ENCODE data around the gene PRSS2.

The PRSS2 gene
- long read RNA-seq: 0 reads

DNA sequence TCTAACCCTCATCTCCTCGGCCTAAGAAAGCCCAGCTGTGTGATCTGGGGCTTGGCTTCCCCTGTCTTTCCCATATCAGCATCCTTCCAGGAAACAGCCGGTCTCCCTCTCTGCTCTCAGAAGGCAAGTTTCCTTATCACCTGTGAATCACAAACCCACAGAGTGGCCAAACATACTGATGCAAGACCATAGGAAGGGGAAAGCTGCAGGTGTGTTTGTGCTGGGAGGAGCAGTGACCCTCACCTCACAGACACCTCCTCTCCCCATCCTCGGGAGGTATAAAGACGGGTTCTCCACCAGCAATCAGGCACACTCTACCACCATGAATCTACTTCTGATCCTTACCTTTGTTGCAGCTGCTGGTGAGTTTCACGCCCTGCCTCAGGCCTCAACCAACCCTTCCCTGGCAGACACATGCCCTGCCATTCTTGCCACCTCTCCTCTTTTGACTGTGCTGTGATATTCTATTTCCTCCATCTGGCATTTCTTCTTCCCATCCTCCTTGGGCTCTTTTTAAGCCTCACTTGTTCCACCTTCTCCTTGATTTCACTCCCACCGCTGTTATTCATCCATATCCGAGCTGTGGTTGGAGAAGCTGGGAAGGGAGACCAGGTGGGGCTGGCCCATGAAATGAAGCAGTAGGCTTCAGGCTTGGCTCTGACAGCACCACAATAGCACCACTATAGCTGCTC, at the start of gene PRSS2:
Gene PRSS2, plus strand, starts transcription at position 310 of the 692 bp plus-strand sequence. Its CDS starts 13 bp downstream, at position 323.
- H3K4me3 ChIP-seq (replicated peaks; ENCODE audit: insufficient read depth, low read length): no peak within 1 kb of the TSS
- no peak within 1 kb of the TSS for H3K27ac ChIP-seq (replicated peaks)
- no peak for TF ChIP-seq GABPA (IDR thresholded peaks at IDR 0.05; ENCODE audit: low read depth)
- TF ChIP-seq POLR2AphosphoS5 (IDR thresholded peaks at IDR 0.05; ENCODE audit: low read depth): no peak
- TF ChIP-seq, protein P1, sequence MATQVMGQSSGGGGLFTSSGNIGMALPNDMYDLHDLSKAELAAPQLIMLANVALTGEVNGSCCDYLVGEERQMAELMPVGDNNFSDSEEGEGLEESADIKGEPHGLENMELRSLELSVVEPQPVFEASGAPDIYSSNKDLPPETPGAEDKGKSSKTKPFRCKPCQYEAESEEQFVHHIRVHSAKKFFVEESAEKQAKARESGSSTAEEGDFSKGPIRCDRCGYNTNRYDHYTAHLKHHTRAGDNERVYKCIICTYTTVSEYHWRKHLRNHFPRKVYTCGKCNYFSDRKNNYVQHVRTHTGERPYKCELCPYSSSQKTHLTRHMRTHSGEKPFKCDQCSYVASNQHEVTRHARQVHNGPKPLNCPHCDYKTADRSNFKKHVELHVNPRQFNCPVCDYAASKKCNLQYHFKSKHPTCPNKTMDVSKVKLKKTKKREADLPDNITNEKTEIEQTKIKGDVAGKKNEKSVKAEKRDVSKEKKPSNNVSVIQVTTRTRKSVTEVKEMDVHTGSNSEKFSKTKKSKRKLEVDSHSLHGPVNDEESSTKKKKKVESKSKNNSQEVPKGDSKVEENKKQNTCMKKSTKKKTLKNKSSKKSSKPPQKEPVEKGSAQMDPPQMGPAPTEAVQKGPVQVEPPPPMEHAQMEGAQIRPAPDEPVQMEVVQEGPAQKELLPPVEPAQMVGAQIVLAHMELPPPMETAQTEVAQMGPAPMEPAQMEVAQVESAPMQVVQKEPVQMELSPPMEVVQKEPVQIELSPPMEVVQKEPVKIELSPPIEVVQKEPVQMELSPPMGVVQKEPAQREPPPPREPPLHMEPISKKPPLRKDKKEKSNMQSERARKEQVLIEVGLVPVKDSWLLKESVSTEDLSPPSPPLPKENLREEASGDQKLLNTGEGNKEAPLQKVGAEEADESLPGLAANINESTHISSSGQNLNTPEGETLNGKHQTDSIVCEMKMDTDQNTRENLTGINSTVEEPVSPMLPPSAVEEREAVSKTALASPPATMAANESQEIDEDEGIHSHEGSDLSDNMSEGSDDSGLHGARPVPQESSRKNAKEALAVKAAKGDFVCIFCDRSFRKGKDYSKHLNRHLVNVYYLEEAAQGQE (IDR thresholded peaks at IDR 0.05; ENCODE audit: insufficient replicate concordance, low read depth): no peak
- no peak for TF ChIP-seq SPI1 (IDR thresholded peaks at IDR 0.05; ENCODE audit: borderline replicate concordance, low read depth)
- TF ChIP-seq, protein P2, sequence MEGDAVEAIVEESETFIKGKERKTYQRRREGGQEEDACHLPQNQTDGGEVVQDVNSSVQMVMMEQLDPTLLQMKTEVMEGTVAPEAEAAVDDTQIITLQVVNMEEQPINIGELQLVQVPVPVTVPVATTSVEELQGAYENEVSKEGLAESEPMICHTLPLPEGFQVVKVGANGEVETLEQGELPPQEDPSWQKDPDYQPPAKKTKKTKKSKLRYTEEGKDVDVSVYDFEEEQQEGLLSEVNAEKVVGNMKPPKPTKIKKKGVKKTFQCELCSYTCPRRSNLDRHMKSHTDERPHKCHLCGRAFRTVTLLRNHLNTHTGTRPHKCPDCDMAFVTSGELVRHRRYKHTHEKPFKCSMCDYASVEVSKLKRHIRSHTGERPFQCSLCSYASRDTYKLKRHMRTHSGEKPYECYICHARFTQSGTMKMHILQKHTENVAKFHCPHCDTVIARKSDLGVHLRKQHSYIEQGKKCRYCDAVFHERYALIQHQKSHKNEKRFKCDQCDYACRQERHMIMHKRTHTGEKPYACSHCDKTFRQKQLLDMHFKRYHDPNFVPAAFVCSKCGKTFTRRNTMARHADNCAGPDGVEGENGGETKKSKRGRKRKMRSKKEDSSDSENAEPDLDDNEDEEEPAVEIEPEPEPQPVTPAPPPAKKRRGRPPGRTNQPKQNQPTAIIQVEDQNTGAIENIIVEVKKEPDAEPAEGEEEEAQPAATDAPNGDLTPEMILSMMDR (IDR thresholded peaks at IDR 0.05; ENCODE audit: insufficient read depth, low read length): no peak
- H3K27me3 ChIP-seq (ENCODE audit: insufficient read depth, poor library complexity, severe bottlenecking): no peaks in the 10 kb centered on the region
- no peak for DNase-seq (ENCODE audit: low read depth in 1 of 2, low spot score in 1 of 2)

DNA sequence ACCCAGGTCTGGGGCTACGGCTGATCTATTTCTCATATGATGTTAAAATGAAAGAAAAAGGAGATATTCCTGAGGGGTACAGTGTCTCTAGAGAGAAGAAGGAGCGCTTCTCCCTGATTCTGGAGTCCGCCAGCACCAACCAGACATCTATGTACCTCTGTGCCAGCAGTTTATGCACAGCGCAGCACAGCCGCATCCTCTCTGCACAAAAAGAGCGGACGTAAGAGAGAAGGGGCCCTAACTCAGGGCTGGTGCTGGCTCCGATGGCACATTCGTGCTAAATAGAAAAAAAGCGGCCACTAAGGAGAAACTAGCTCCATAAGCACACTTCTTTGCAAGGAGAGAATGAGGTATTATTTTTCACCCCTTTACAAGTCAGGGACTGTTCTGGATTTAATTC, 49.8 kb upstream of the PRSS2 start:
- no peak for DNase-seq (ENCODE audit: low read depth in 1 of 2, low spot score in 1 of 2)
- no peaks in the 10 kb centered on the region for H3K27me3 ChIP-seq (ENCODE audit: insufficient read depth, poor library complexity, severe bottlenecking)
- no peak overlapping the region for H3K4me3 ChIP-seq (replicated peaks; ENCODE audit: insufficient read depth, low read length)
- H3K27ac ChIP-seq (replicated peaks): no peak overlapping the region
- TF ChIP-seq GABPA (IDR thresholded peaks at IDR 0.05; ENCODE audit: low read depth): no peak
- TF ChIP-seq, protein P1 (IDR thresholded peaks at IDR 0.05; ENCODE audit: insufficient replicate concordance, low read depth): no peak
- no peak for TF ChIP-seq POLR2AphosphoS5 (IDR thresholded peaks at IDR 0.05; ENCODE audit: low read depth)
- no peak for TF ChIP-seq SPI1 (IDR thresholded peaks at IDR 0.05; ENCODE audit: borderline replicate concordance, low read depth)
- TF ChIP-seq, protein P2 (IDR thresholded peaks at IDR 0.05; ENCODE audit: insufficient read depth, low read length): no peak

DNA sequence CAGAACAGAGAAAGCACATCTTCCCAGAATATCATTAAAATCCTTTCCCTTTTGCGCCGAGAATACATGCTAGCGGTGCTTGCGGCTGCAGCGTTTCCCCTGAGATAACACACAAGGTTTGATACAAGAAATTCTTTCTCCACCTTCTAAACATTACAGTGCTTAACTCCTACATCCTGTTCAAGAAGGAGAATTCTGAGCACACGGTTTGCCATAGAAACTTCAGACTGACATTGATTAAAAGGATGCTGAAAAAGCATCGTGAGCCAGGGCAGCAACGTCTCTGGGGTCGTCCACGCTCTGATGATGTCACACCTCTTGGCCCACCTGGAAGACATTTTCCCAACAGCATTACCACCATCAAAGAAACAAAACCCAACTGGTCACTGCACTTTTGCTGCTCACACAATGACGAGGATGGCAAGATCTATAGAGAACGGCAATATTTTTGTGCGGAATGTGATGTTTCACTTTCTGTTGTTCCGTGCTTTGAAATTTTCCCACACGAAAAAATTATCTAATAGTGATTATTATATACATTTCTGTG, 48.4 kb upstream of the PRSS2 start:
- H3K27me3 ChIP-seq (ENCODE audit: insufficient read depth, poor library complexity, severe bottlenecking): no peaks in the 10 kb centered on the region
- no peak overlapping the region for H3K27ac ChIP-seq (replicated peaks)
- no peak for DNase-seq (ENCODE audit: low read depth in 1 of 2, low spot score in 1 of 2)
- TF ChIP-seq SPI1 (IDR thresholded peaks at IDR 0.05; ENCODE audit: borderline replicate concordance, low read depth): no peak
- TF ChIP-seq, protein P2 (IDR thresholded peaks at IDR 0.05; ENCODE audit: insufficient read depth, low read length): no peak
- no peak overlapping the region for H3K4me3 ChIP-seq (replicated peaks; ENCODE audit: insufficient read depth, low read length)
